ENCODE measurements around the gene SMPD3. TPM values are rescaled to one million over a fixed set of nuclear protein-coding genes. Genes with fewer than 3 reads are reported as not detected.

Gene SMPD3
- total RNA-seq, 1 experiment from 2014 or later = 0.77 TPM

DNA sequence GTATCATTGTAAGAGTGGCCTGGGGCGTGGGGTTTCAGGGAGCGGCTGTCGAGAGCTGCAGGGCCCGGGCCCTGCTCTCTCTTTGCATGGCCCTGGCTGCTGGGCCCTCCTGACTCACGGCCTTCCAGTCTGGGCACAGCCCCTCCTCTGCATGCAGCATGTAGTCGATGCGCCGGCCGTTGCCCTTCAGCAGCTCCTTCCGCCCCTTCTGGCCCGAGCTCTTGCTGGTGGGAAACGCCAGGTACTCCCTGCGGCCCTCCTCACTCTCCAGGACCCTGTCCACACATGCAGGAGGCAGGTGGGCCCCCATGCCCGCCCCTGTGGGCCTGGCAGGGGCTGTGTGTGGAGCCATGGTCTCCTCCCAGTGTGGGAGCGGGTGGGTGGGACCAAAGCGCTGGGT is 86.8 kb downstream of the SMPD3 start:
- ChIA-PET CTCF (no interaction called here), POLR2A (no interaction called here)
- no TSS peak for BruUV-seq (replicated peaks)
- Histone ChIP-seq H3K36me3 (ENCODE audit: control insufficient read depth, insufficient read depth, low read length) (no peaks in the 10 kb centered on the region), H3K27ac (ENCODE audit: low read length) (no peak overlapping the region), H3K27me3 (ENCODE audit: control insufficient read depth, insufficient read depth, low read length) (no peaks in the 10 kb centered on the region), H3K4me3 (ENCODE audit: low read depth in 2 of 2, low read length in 2 of 2) (no peak overlapping the region), H3K4me1 (ENCODE audit: control insufficient read depth, insufficient read depth, low read length) (no peaks in the 10 kb centered on the region), H3K9me3 (ENCODE audit: control insufficient read depth, insufficient read depth, low read depth, low read length) (no peaks in the 10 kb centered on the region)
- ATAC-seq (no peak), DNase-seq (ENCODE audit: low read depth, low spot score) (no peak)
- TF ChIP-seq TCF7L2 (IDR thresholded peaks at IDR 0.05; ENCODE audit: low read depth, low read length) (no peak), POLR2AphosphoS5 (IDR thresholded peaks at IDR 0.05; ENCODE audit: low read depth, low read length) (no peak), SIN3A (IDR thresholded peaks at IDR 0.05; ENCODE audit: borderline replicate concordance, insufficient read depth, low read depth, low read length) (no peak)
- TF ChIP-seq, protein P1, sequence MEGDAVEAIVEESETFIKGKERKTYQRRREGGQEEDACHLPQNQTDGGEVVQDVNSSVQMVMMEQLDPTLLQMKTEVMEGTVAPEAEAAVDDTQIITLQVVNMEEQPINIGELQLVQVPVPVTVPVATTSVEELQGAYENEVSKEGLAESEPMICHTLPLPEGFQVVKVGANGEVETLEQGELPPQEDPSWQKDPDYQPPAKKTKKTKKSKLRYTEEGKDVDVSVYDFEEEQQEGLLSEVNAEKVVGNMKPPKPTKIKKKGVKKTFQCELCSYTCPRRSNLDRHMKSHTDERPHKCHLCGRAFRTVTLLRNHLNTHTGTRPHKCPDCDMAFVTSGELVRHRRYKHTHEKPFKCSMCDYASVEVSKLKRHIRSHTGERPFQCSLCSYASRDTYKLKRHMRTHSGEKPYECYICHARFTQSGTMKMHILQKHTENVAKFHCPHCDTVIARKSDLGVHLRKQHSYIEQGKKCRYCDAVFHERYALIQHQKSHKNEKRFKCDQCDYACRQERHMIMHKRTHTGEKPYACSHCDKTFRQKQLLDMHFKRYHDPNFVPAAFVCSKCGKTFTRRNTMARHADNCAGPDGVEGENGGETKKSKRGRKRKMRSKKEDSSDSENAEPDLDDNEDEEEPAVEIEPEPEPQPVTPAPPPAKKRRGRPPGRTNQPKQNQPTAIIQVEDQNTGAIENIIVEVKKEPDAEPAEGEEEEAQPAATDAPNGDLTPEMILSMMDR (IDR thresholded peaks at IDR 0.05) = no peak
- TF ChIP-seq, protein P2, sequence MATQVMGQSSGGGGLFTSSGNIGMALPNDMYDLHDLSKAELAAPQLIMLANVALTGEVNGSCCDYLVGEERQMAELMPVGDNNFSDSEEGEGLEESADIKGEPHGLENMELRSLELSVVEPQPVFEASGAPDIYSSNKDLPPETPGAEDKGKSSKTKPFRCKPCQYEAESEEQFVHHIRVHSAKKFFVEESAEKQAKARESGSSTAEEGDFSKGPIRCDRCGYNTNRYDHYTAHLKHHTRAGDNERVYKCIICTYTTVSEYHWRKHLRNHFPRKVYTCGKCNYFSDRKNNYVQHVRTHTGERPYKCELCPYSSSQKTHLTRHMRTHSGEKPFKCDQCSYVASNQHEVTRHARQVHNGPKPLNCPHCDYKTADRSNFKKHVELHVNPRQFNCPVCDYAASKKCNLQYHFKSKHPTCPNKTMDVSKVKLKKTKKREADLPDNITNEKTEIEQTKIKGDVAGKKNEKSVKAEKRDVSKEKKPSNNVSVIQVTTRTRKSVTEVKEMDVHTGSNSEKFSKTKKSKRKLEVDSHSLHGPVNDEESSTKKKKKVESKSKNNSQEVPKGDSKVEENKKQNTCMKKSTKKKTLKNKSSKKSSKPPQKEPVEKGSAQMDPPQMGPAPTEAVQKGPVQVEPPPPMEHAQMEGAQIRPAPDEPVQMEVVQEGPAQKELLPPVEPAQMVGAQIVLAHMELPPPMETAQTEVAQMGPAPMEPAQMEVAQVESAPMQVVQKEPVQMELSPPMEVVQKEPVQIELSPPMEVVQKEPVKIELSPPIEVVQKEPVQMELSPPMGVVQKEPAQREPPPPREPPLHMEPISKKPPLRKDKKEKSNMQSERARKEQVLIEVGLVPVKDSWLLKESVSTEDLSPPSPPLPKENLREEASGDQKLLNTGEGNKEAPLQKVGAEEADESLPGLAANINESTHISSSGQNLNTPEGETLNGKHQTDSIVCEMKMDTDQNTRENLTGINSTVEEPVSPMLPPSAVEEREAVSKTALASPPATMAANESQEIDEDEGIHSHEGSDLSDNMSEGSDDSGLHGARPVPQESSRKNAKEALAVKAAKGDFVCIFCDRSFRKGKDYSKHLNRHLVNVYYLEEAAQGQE (IDR thresholded peaks at IDR 0.05; ENCODE audit: insufficient read depth in 1 of 2, low read depth in 2 of 2, low read length in 1 of 2) = no peak
- in situ Hi-C loops (cut with HindIII; ENCODE audit: low pct_unique_long_range_greater_than_20kb, low sequenced_read_pairs) (no loop called here), intact Hi-C loops (cut with micrococcal nuclease; ENCODE audit: unreplicated experiment) (no loop called here)

DNA sequence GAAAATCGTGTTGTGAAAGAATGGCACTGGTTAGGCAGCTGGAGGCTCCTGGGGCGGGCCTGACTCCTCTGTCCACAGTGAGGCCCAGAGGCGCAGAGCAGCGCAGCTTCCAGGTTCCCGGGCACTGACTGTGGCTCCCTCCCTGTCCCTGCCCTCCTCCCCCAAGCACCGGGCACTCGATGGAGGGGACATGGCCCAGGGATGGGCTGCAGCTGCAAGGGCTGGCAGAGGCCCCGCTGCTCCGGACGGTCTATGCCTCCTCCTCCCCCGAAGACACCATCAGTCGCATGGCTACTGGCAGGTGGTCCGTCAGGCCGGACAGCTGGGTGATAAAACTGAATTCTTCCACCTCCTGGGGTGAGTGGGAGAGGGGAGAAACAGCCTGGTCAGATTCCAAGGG is 87.4 kb downstream of the SMPD3 start:
- ATAC-seq = no peak
- ChIA-PET POLR2A (no interaction called here), CTCF (no interaction called here)
- DNase-seq (ENCODE audit: low read depth, low spot score) = no peak
- Histone ChIP-seq H3K4me1 (ENCODE audit: control insufficient read depth, insufficient read depth, low read length) (no peaks in the 10 kb centered on the region), H3K36me3 (ENCODE audit: control insufficient read depth, insufficient read depth, low read length) (no peaks in the 10 kb centered on the region), H3K27me3 (ENCODE audit: control insufficient read depth, insufficient read depth, low read length) (no peaks in the 10 kb centered on the region), H3K4me3 (ENCODE audit: low read depth in 2 of 2, low read length in 2 of 2) (no peak overlapping the region), H3K9me3 (ENCODE audit: control insufficient read depth, insufficient read depth, low read depth, low read length) (no peaks in the 10 kb centered on the region), H3K27ac (ENCODE audit: low read length) (no peak overlapping the region)
- TF ChIP-seq SIN3A (IDR thresholded peaks at IDR 0.05; ENCODE audit: borderline replicate concordance, insufficient read depth, low read depth, low read length) (no peak), POLR2AphosphoS5 (IDR thresholded peaks at IDR 0.05; ENCODE audit: low read depth, low read length) (no peak), TCF7L2 (IDR thresholded peaks at IDR 0.05; ENCODE audit: low read depth, low read length) (no peak)
- TF ChIP-seq, protein P2 (IDR thresholded peaks at IDR 0.05; ENCODE audit: insufficient read depth in 1 of 2, low read depth in 2 of 2, low read length in 1 of 2) = no peak
- TF ChIP-seq, protein P1 (IDR thresholded peaks at IDR 0.05) = no peak
- no TSS peak for BruUV-seq (replicated peaks)
- intact Hi-C loops (cut with micrococcal nuclease; ENCODE audit: unreplicated experiment) (no loop called here), in situ Hi-C loops (cut with HindIII; ENCODE audit: low pct_unique_long_range_greater_than_20kb, low sequenced_read_pairs) (no loop called here)
